K562 (cell line): ENCODE results near the gene RBM34. TPM values are rescaled to one million over a fixed set of nuclear protein-coding genes. Genes with fewer than 3 reads are reported as not detected.
A peak's percentile ranks its signal among the peaks of the same experiment; 100 is the strongest.

Experiments used
- E2F3 ChIP-seq: fragments of 250-450 bp; sonication (Bioruptor Pico); IDR thresholded peaks from 2 replicates; pipeline ENCODE4 v1.4.0; 2020; ENCODE audit warnings: mild to moderate bottlenecking
- FOSL1 ChIP-seq: fragments of 200-800 bp; sonication (Bioruptor generic); conservative IDR thresholded peaks from 2 replicates; pipeline ENCODE4 v1.6.1; 2016; ENCODE audit warnings: missing genetic modification characterization, missing compliant biosample characterization
- FOXK1 ChIP-seq: sonication (generic); formaldehyde crosslinking; IDR thresholded peaks from 2 replicates; pipeline ENCODE4 v1.8.0; 2022; ENCODE audit warnings: missing genetic modification reagents, mild to moderate bottlenecking, borderline replicate concordance
- GABPB1 ChIP-seq: sonication (generic); formaldehyde crosslinking; IDR thresholded peaks from 2 replicates; pipeline ENCODE4 v1.8.0; 2022; ENCODE audit warnings: mild to moderate bottlenecking, missing genetic modification reagents
- HDAC2 ChIP-seq: fragments of 450-650 bp; IDR thresholded peaks from 2 replicates; pipeline ENCODE4 v1.6.1; 2016; ENCODE audit warnings: mild to moderate bottlenecking
- HDGF ChIP-seq: fragments of 450-650 bp; IDR thresholded peaks from 2 replicates; pipeline ENCODE4 v1.6.1; 2016
- HNRNPH1 ChIP-seq: fragments of 200-400 bp; formaldehyde crosslinking; optimal IDR thresholded peaks from 2 replicates; pipeline ENCODE3; 2017; ENCODE audit warnings: low read depth, mild to moderate bottlenecking, low read length, moderate library complexity
- KLF16 ChIP-seq: IDR thresholded peaks from 2 replicates; pipeline ENCODE4 v1.6.1; 2016; ENCODE audit warnings: antibody characterized with exemption
- L3MBTL2 ChIP-seq: fragments of 450-650 bp; IDR thresholded peaks from 2 replicates; pipeline ENCODE4 v1.6.1; 2016; ENCODE audit warnings: mild to moderate bottlenecking, moderate library complexity
- LEF1 ChIP-seq: fragments of 450-650 bp; IDR thresholded peaks from 2 replicates; pipeline ENCODE4 v1.6.1; 2016; ENCODE audit warnings: mild to moderate bottlenecking
- MYC ChIP-seq, 2 experiments: fragments of 250-450 bp in 1 of 2; sonication (Bioruptor Pico) in 1 of 2; IDR thresholded peaks; 2 replicates each; pipeline versions ENCODE4 v1.5.1 to v1.6.1; 2012 to 2021; ENCODE audit warnings: low read depth in 2 of 2, borderline replicate concordance in 1 of 2, improper control_type of control experiment in 1 of 2, low read length in 1 of 2, mild to moderate bottlenecking in 1 of 2, moderate library complexity in 1 of 2
- NFXL1 ChIP-seq: fragments of 450-650 bp; formaldehyde crosslinking; IDR thresholded peaks from 2 replicates; pipeline ENCODE4 v1.4.0; 2021; ENCODE audit warnings: mild to moderate bottlenecking
- RAD21 ChIP-seq, 2 experiments: fragments of 250-450 bp in 1 of 2; fragments of 450-650 bp in 1 of 2; sonication (Bioruptor Pico) in 1 of 2; formaldehyde crosslinking in 1 of 2; IDR thresholded peaks in 1 of 2; conservative IDR thresholded peaks in 1 of 2; 2 replicates each; pipeline versions ENCODE4 v1.4.0 to v1.8.0; 2020 to 2022; ENCODE audit warnings: mild to moderate bottlenecking in 2 of 2, moderate library complexity in 1 of 2
- RCOR1 ChIP-seq, 2 experiments: IDR thresholded peaks; 2 replicates each; pipeline ENCODE4 v1.6.1; 2012; ENCODE audit warnings: low read depth in 2 of 2, low read length in 2 of 2, borderline replicate concordance in 1 of 2, improper control_type of control experiment in 1 of 2
- RUNX1 ChIP-seq: sonication (generic); IDR thresholded peaks from 2 replicates; pipeline ENCODE4 v1.6.1; 2016; ENCODE audit warnings: antibody characterized with exemption, low read depth
- TAL1 ChIP-seq: fragments of 450-650 bp; IDR thresholded peaks from 2 replicates; pipeline ENCODE4 v1.6.1; 2016; ENCODE audit warnings: mild to moderate bottlenecking
- TBL1XR1 ChIP-seq, 2 experiments: IDR thresholded peaks; 2 replicates each; pipeline ENCODE4 v1.6.1; 2012; ENCODE audit warnings: improper control_type of control experiment in 2 of 2, low read length in 2 of 2, mild to moderate bottlenecking in 1 of 2
- VEZF1 ChIP-seq: fragments of 200-800 bp; sonication (Bioruptor generic); IDR thresholded peaks from 2 replicates; pipeline ENCODE4 v1.6.1; 2017; ENCODE audit warnings: missing genetic modification characterization, missing compliant biosample characterization
- ZNF311 ChIP-seq: fragments of 250-450 bp; sonication (Bioruptor Pico); IDR thresholded peaks from 2 replicates; pipeline ENCODE4 v1.4.0; 2020; ENCODE audit warnings: mild to moderate bottlenecking, moderate library complexity
- ZNF347 ChIP-seq: fragments of 450-650 bp; formaldehyde crosslinking; IDR thresholded peaks from 2 replicates; pipeline ENCODE4 v1.4.0; 2020; ENCODE audit warnings: low read depth, mild to moderate bottlenecking, moderate library complexity
- polyA plus RNA-seq, 8 experiments: library from polyadenylated mRNA; depleted of rRNA in 4 of 8; stranded (reverse) in 5 of 8; unstranded in 3 of 8; fragments of >200 nt; fragmentation: Nextera tagmentation in 2 of 8; fragmentation: Illumina TruSeq in 1 of 8; extraction: Ambion mirVana in 2 of 8; extraction: Trizol in 1 of 8; gene quantifications; 2 replicates each; pipeline versions ENCODE4 v1.2.1 to v1.2.3, GENCODE V29; 2011 to 2014; ENCODE audit warnings: inconsistent platforms in 1 of 8, missing spikeins in 1 of 8
- total RNA-seq, 7 experiments: library from RNA; depleted of rRNA in 6 of 7; stranded (reverse); fragments of >200 nt in 6 of 7; fragmentation: Illumina TruSeq in 2 of 7; extraction: Trizol in 2 of 7; gene quantifications; 2 replicates each; pipeline versions ENCODE4 v1.2.1 to v1.2.3, GENCODE V29; 2011 to 2021; ENCODE audit warnings: low replicate concordance in 1 of 7
- TF ChIP-seq, protein P1 (sequence below): fragments of 250-450 bp; sonication (Bioruptor Pico); IDR thresholded peaks from 2 replicates; pipeline ENCODE4 v1.8.0; 2021; ENCODE audit warnings: mild to moderate bottlenecking, moderate library complexity
- TF ChIP-seq, protein P2 (sequence below): sonication (generic); formaldehyde crosslinking; IDR thresholded peaks from 2 replicates; pipeline ENCODE4 v1.8.1; 2023; ENCODE audit warnings: mild to moderate bottlenecking, missing genetic modification reagents, moderate library complexity
- TF ChIP-seq, protein P3 (sequence below): fragments of 250-450 bp; sonication (Bioruptor Pico); IDR thresholded peaks from 2 replicates; pipeline ENCODE4 v1.8.0; 2022; ENCODE audit warnings: moderate library complexity, mild to moderate bottlenecking, inconsistent platforms

The RBM34 gene
- total and polyA plus RNA-seq, 9 of the 15 experiments (the other 6 are each of a cell fraction or from before 2014, with no cell fraction given): 64.0 to 178 (median 124) TPM

GRCh38 chr1:235093696-235094592, 67.1 kb downstream of the RBM34 start (continued):
- TF ChIP-seq, protein P1, sequence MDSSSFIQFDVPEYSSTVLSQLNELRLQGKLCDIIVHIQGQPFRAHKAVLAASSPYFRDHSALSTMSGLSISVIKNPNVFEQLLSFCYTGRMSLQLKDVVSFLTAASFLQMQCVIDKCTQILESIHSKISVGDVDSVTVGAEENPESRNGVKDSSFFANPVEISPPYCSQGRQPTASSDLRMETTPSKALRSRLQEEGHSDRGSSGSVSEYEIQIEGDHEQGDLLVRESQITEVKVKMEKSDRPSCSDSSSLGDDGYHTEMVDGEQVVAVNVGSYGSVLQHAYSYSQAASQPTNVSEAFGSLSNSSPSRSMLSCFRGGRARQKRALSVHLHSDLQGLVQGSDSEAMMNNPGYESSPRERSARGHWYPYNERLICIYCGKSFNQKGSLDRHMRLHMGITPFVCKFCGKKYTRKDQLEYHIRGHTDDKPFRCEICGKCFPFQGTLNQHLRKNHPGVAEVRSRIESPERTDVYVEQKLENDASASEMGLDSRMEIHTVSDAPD (CRISPR knock-in tag): no peak
- TF ChIP-seq TBL1XR1 (IDR thresholded peaks at IDR 0.05; ENCODE audit: low read length in 2 of 2): 0 out of 4 replicates have a peak, but pooled peaks of 1 of the 2 experiments have one; percentile 29
- peak; percentile 59; the same call in 1 of the 2 replicates for TF ChIP-seq L3MBTL2
- peak; percentile 7; the same call in 1 of the 2 replicates for TF ChIP-seq VEZF1 (CRISPR knock-in tag)
- TF ChIP-seq FOSL1 (tag): no peak
- no peak for TF ChIP-seq HNRNPH1
- TF ChIP-seq, protein P2, sequence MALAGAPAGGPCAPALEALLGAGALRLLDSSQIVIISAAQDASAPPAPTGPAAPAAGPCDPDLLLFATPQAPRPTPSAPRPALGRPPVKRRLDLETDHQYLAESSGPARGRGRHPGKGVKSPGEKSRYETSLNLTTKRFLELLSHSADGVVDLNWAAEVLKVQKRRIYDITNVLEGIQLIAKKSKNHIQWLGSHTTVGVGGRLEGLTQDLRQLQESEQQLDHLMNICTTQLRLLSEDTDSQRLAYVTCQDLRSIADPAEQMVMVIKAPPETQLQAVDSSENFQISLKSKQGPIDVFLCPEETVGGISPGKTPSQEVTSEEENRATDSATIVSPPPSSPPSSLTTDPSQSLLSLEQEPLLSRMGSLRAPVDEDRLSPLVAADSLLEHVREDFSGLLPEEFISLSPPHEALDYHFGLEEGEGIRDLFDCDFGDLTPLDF (CRISPR knock-in tag): peak; percentile 20; the same call in 1 of the 2 replicates
- TF ChIP-seq E2F3 (CRISPR knock-in tag): no peak
- TF ChIP-seq ZNF311 (CRISPR knock-in tag): no peak
- TF ChIP-seq HDAC2: 0 out of 2 replicates have a peak, but pooled peaks have one; percentile 21
- TF ChIP-seq FOXK1 (CRISPR knock-in tag): 0 out of 2 replicates have a peak, but pooled peaks have one; percentile 35
- peak; percentile 84 to 96 for TF ChIP-seq RAD21 (CRISPR knock-in tag; conservative IDR thresholded peaks at IDR 0.05 in 1 of 2, IDR thresholded peaks at IDR 0.05 in 1 of 2)
- 0 out of 2 replicates have a peak, but pooled peaks have one; percentile 2 for TF ChIP-seq TAL1
- peak; percentile 13 to 66; a peak in 2 of 4 replicates for TF ChIP-seq RCOR1 (IDR thresholded peaks at IDR 0.05; ENCODE audit: borderline replicate concordance in 1 of 2, low read depth in 2 of 2, low read length in 2 of 2)
- TF ChIP-seq ZNF347 (CRISPR knock-in tag): peak; percentile 51; the same call in 1 of the 2 replicates
- TF ChIP-seq RUNX1: no peak
- peak; percentile 25; the same call in 1 of the 2 replicates for TF ChIP-seq GABPB1 (CRISPR knock-in tag)
- peak; percentile 50 for TF ChIP-seq MYC (IDR thresholded peaks at IDR 0.05; ENCODE audit: low read depth, low read length)
- TF ChIP-seq MYC (CRISPR knock-in tag; IDR thresholded peaks at IDR 0.05; ENCODE audit: borderline replicate concordance, low read depth): no peak
- TF ChIP-seq HDGF: 0 out of 2 replicates have a peak, but pooled peaks have one; percentile 51
- 0 out of 2 replicates have a peak, but pooled peaks have one; percentile 49 for TF ChIP-seq NFXL1
- TF ChIP-seq KLF16: peak; percentile 49; the same call in 1 of the 2 replicates
- TF ChIP-seq, protein P3, sequence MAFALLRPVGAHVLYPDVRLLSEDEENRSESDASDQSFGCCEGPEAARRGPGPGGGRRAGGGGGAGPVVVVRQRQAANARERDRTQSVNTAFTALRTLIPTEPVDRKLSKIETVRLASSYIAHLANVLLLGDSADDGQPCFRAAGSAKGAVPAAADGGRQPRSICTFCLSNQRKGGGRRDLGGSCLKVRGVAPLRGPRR (CRISPR knock-in tag): peak; percentile 73; the same call in 1 of the 2 replicates
- TF ChIP-seq LEF1: peak; percentile 65
